Prostate gland (tissue), 2 donors: ENCODE data around the gene INO80B.

Experiments used
- POLR2A ChIP-seq: fragments of 450-650 bp; IDR thresholded peaks from one replicate; pipeline ENCODE4 v1.6.1; 2016; ENCODE audit warnings: antibody characterized with exemption, mild to moderate bottlenecking
- POLR2AphosphoS5 ChIP-seq: sonication (generic); formaldehyde crosslinking; IDR thresholded peaks from one replicate; pipeline ENCODE4 v1.6.1; 2017; ENCODE audit warnings: antibody characterized with exemption
- TF ChIP-seq, protein P1 (sequence below), 4 experiments: fragments of 200-600 bp in 2 of 4; fragments of 450-650 bp in 2 of 4; sonication (generic) in 2 of 4; IDR thresholded peaks; 1 replicate in 3 of 4; 2 replicates in 1 of 4; pipeline ENCODE4 v1.5.1; 2016 to 2019; ENCODE audit warnings: antibody characterized with exemption in 4 of 4, mild to moderate bottlenecking in 2 of 4, moderate library complexity in 2 of 4

GRCh38 chr2:74499267-74499939 lies 44.5 kb downstream of the INO80B start, which contains the start of gene LBX2:
- TF ChIP-seq, protein P1, sequence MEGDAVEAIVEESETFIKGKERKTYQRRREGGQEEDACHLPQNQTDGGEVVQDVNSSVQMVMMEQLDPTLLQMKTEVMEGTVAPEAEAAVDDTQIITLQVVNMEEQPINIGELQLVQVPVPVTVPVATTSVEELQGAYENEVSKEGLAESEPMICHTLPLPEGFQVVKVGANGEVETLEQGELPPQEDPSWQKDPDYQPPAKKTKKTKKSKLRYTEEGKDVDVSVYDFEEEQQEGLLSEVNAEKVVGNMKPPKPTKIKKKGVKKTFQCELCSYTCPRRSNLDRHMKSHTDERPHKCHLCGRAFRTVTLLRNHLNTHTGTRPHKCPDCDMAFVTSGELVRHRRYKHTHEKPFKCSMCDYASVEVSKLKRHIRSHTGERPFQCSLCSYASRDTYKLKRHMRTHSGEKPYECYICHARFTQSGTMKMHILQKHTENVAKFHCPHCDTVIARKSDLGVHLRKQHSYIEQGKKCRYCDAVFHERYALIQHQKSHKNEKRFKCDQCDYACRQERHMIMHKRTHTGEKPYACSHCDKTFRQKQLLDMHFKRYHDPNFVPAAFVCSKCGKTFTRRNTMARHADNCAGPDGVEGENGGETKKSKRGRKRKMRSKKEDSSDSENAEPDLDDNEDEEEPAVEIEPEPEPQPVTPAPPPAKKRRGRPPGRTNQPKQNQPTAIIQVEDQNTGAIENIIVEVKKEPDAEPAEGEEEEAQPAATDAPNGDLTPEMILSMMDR (IDR thresholded peaks at IDR 0.05), result no peak
- no peak for TF ChIP-seq POLR2A
- TF ChIP-seq POLR2AphosphoS5, result no peak
